MM.1S (cell line): ENCODE data around the gene ADGRL1.
"Not testable (repeated sequence)": the region's sequence is repeated elsewhere in the genome, so short reads cannot be mapped to it uniquely, and the experiment has no call there.

Experiments
- EZH2 ChIP-seq: fragments of 300-600 bp; sonication (generic); optimal IDR thresholded peaks from 2 replicates; pipeline ENCODE3; 2017; ENCODE audit warnings: low read depth, mild to moderate bottlenecking, antibody characterized with exemption, low read length, mixed read lengths
- TF ChIP-seq, protein P1 (sequence below): fragments of 300-600 bp; sonication (generic); IDR thresholded peaks from 2 replicates; pipeline ENCODE4 v1.5.1; 2016; ENCODE audit warnings: antibody characterized with exemption, low read length, mixed read lengths

DNA sequence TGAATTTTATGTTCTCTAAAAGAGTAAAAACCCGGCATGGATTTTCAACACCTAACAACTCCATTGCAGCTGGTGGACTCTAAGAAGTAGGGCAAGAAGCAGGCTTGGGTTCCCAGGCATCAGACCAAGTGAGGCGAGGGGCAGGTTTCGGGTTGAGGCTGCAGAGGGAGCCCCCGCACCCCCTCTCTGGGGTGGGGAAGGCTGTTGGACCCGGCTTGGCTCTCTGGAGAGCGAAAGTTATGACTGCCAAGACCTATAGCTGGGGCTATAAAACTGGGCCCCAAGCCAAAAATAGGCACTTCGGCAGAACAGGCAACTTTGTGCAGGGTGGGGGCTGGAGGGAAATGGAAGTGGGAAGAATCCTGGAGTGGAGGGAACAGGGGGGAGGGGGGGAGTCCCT, 1.8 kb upstream of the ADGRL1 start:
- TF ChIP-seq, protein P1, sequence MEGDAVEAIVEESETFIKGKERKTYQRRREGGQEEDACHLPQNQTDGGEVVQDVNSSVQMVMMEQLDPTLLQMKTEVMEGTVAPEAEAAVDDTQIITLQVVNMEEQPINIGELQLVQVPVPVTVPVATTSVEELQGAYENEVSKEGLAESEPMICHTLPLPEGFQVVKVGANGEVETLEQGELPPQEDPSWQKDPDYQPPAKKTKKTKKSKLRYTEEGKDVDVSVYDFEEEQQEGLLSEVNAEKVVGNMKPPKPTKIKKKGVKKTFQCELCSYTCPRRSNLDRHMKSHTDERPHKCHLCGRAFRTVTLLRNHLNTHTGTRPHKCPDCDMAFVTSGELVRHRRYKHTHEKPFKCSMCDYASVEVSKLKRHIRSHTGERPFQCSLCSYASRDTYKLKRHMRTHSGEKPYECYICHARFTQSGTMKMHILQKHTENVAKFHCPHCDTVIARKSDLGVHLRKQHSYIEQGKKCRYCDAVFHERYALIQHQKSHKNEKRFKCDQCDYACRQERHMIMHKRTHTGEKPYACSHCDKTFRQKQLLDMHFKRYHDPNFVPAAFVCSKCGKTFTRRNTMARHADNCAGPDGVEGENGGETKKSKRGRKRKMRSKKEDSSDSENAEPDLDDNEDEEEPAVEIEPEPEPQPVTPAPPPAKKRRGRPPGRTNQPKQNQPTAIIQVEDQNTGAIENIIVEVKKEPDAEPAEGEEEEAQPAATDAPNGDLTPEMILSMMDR = not testable (repeated sequence)
- TF ChIP-seq EZH2 = not testable (repeated sequence)
